ENCODE measurements around the gene MUC2. TPM values are rescaled to one million over a fixed set of nuclear protein-coding genes. Genes with fewer than 3 reads are reported as not detected.

Gene MUC2
- total RNA-seq, 1 donor from 2014 or later, result not detected

Other genes with a start within 250 kb of the MUC2 start
- gene CRACR2B, start 247.0 kb upstream of the MUC2 start, total RNA-seq, result under 0.01 TPM
- 28.5 TPM for gene CD151, start 241.9 kb upstream of the MUC2 start, total RNA-seq
- 17.7 TPM for gene POLR2L, start 232.3 kb upstream of the MUC2 start, total RNA-seq
- 10.8 TPM for gene TSPAN4, start 232.0 kb upstream of the MUC2 start, total RNA-seq
- gene CHID1, start 164.1 kb upstream of the MUC2 start, total RNA-seq, result 17.5 TPM
- gene AP2A2, start 149.0 kb upstream of the MUC2 start, total RNA-seq, result 39.8 TPM
- under 0.01 TPM for gene MUC6, start 38.2 kb upstream of the MUC2 start, total RNA-seq
- gene MUC5AC, start 83.1 kb downstream of the MUC2 start, total RNA-seq, result 0.25 TPM
- not detected for gene MUC5B, start 148.2 kb downstream of the MUC2 start, total RNA-seq
- 21.4 TPM for gene TOLLIP, start 234.8 kb downstream of the MUC2 start, total RNA-seq